ENCODE results near the gene AQP6. TPM values are rescaled to one million over a fixed set of nuclear protein-coding genes. Genes with fewer than 3 reads are reported as not detected.

Gene AQP6
- total RNA-seq, 2 donors from 2014 or later: 0.40 TPM; not detected in 1

DNA sequence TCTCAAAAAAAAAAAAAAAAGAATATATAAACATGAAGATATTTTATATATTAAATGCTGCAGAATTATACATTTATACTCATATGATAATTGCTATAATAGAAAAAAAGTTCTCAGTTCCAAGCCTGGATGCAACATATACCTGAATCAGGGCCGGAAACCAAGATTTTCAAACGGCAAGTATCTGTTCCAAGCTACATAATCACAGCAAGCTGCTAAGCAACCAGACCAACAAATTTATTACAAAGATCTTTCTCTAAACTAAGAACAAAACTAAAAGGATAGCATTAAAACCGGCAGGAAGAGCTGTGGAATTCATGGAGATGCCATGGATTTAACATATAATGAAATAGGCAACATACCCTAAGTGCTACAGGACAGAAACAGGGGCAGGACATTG, 45.4 kb downstream of the AQP6 start:
- Histone ChIP-seq H3K4me1 (replicated peaks) (no peaks in the 10 kb centered on the region), H3K27ac (no peak overlapping the region), H3K9me3 (no peaks in the 10 kb centered on the region), H3K27me3 (replicated peaks; ENCODE audit: insufficient read depth) (no peaks in the 10 kb centered on the region), H3K4me3 (no peak overlapping the region), H3K36me3 (no peaks in the 10 kb centered on the region)
- WGBS: 66% methylated on average over 3 of the region's 3 CpGs
- DNase-seq (ENCODE audit: low spot score): no peak
- no peak for TF ChIP-seq POLR2AphosphoS5 (IDR thresholded peaks at IDR 0.05)
- no peak for TF ChIP-seq POLR2A (IDR thresholded peaks at IDR 0.05)
- no peak for TF ChIP-seq CTCF (IDR thresholded peaks at IDR 0.05)
- intact Hi-C loops (cut with DNase I): loop anchor here (5.0 kb wide), 1 partner anchor 46 kb away; the partner anchor contains the start of gene AQP6

GRCh38 chr12:50018968-50019367, 46.2 kb downstream of the AQP6 start:
- no peaks in the 10 kb centered on the region for H3K27me3 ChIP-seq (replicated peaks; ENCODE audit: insufficient read depth)
- intact Hi-C loops (cut with DNase I): loop anchor here (5.0 kb wide), 1 partner anchor 47 kb away; the partner anchor contains the start of gene AQP6
- 97% methylated on average over 2 of the region's 2 CpGs for WGBS
- no peaks in the 10 kb centered on the region for H3K9me3 ChIP-seq
- H3K4me3 ChIP-seq: no peak overlapping the region
- H3K4me1 ChIP-seq (replicated peaks): no peaks in the 10 kb centered on the region
- DNase-seq (ENCODE audit: low spot score): no peak
- TF ChIP-seq POLR2AphosphoS5 (IDR thresholded peaks at IDR 0.05): no peak
- no peak for TF ChIP-seq POLR2A (IDR thresholded peaks at IDR 0.05)
- TF ChIP-seq CTCF (IDR thresholded peaks at IDR 0.05): no peak
- H3K27ac ChIP-seq: no peak overlapping the region
- no peaks in the 10 kb centered on the region for H3K36me3 ChIP-seq

DNA sequence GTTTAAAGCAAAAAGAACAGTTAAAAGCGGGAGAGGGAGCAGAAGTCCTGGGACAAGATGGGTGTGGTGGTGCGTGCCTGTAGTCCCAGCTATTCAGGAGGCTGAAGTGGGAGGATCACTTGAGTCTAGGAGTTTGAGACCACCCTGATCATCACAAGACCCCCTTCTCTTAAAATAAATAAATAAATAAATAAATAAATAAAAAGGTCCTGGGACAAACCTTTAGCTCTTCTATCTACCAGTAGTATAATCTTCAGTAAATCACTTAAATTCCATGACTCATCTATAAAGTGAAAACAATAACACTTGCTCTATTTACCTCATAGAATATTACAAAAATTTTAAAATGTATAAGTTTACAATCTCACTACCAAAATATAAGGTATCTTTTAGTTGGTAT, 46.8 kb downstream of the AQP6 start:
- intact Hi-C loops (cut with DNase I): loop anchor here (5.0 kb wide), 1 partner anchor 47 kb away; the partner anchor contains the start of gene AQP6
- DNase-seq (ENCODE audit: low spot score): no peak
- TF ChIP-seq CTCF (IDR thresholded peaks at IDR 0.05): no peak
- TF ChIP-seq POLR2AphosphoS5 (IDR thresholded peaks at IDR 0.05): no peak
- TF ChIP-seq POLR2A (IDR thresholded peaks at IDR 0.05): no peak
- Histone ChIP-seq H3K27ac (no peak overlapping the region), H3K9me3 (no peaks in the 10 kb centered on the region), H3K4me1 (replicated peaks) (no peaks in the 10 kb centered on the region), H3K36me3 (no peaks in the 10 kb centered on the region), H3K27me3 (replicated peaks; ENCODE audit: insufficient read depth) (no peaks in the 10 kb centered on the region), H3K4me3 (no peak overlapping the region)
- 96% methylated on average over 2 of the region's 2 CpGs for WGBS

- WGBS: 61% methylated on average over 4 of the region's 4 CpGs
- intact Hi-C loops (cut with DNase I): no loop called here
- no peak overlapping the region for H3K27ac ChIP-seq
These were observed 48.3 kb downstream of the AQP6 start for GRCh38 chr12:50021031-50021430.

More at GRCh38 chr12:50021031-50021430, 48.3 kb downstream of the AQP6 start:
- Histone ChIP-seq H3K27me3 (replicated peaks; ENCODE audit: insufficient read depth) (no peaks in the 10 kb centered on the region), H3K4me3 (no peak overlapping the region), H3K4me1 (replicated peaks) (no peaks in the 10 kb centered on the region), H3K9me3 (no peaks in the 10 kb centered on the region), H3K36me3 (no peaks in the 10 kb centered on the region)
- TF ChIP-seq POLR2AphosphoS5 (IDR thresholded peaks at IDR 0.05) (no peak), CTCF (IDR thresholded peaks at IDR 0.05) (no peak), POLR2A (IDR thresholded peaks at IDR 0.05) (no peak)
- no peak for DNase-seq (ENCODE audit: low spot score)
